GM12873 (cell line): Measurements from ENCODE around the gene RELB.

Experiments
- CTCF ChIP-seq: IDR thresholded peaks from 2 replicates; pipeline ENCODE4 v1.5.1; 2012; ENCODE audit warnings: low read depth, mild to moderate bottlenecking, moderate library complexity, low read length, control low read depth; ENCODE audit not compliant: insufficient read depth; ENCODE audit errors: missing control alignments

RELB gene

GRCh38 chr19:45074744-45075300 lies 73.6 kb downstream of the RELB start:
- no peak for TF ChIP-seq CTCF

GRCh38 chr19:45075301-45076028 lies 74.2 kb downstream of the RELB start:
- no peak for TF ChIP-seq CTCF

GRCh38 chr19:45076029-45076850 lies 75.0 kb downstream of the RELB start, which contains the start of gene ZNF296:
Gene ZNF296, minus strand, starts transcription at chr19:45076478. Its CDS starts 105 bp downstream, at chr19:45076373.
- TF ChIP-seq CTCF, result no peak

GRCh38 chr19:45076851-45077730 lies 75.8 kb downstream of the RELB start:
- no peak for TF ChIP-seq CTCF

GRCh38 chr19:45078390-45079062 lies 77.3 kb downstream of the RELB start:
- TF ChIP-seq CTCF, result no peak

GRCh38 chr19:45079063-45079910 lies 78.0 kb downstream of the RELB start, which contains the start of gene GEMIN7:
Gene GEMIN7, plus strand, starts transcription at chr19:45079260. Its CDS starts 10,855 bp downstream, at chr19:45090115.
- TF ChIP-seq CTCF, result no peak
